Neural progenitor cell (in vitro differentiated cells): ENCODE data around the gene ABCC8.

Experiments used
- EZH2 ChIP-seq: fragments of 200-600 bp; sonication (generic); IDR thresholded peaks from 2 replicates; pipeline ENCODE4 v1.6.1; 2017; ENCODE audit warnings: antibody characterized with exemption, mild to moderate bottlenecking, moderate library complexity
- TF ChIP-seq, protein P1 (sequence below): fragments of 200-600 bp; sonication (generic); IDR thresholded peaks from 2 replicates; pipeline ENCODE4 v1.5.1; 2017; ENCODE audit warnings: antibody characterized with exemption, mild to moderate bottlenecking

- TF ChIP-seq, protein P1, sequence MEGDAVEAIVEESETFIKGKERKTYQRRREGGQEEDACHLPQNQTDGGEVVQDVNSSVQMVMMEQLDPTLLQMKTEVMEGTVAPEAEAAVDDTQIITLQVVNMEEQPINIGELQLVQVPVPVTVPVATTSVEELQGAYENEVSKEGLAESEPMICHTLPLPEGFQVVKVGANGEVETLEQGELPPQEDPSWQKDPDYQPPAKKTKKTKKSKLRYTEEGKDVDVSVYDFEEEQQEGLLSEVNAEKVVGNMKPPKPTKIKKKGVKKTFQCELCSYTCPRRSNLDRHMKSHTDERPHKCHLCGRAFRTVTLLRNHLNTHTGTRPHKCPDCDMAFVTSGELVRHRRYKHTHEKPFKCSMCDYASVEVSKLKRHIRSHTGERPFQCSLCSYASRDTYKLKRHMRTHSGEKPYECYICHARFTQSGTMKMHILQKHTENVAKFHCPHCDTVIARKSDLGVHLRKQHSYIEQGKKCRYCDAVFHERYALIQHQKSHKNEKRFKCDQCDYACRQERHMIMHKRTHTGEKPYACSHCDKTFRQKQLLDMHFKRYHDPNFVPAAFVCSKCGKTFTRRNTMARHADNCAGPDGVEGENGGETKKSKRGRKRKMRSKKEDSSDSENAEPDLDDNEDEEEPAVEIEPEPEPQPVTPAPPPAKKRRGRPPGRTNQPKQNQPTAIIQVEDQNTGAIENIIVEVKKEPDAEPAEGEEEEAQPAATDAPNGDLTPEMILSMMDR = no peak
- TF ChIP-seq EZH2 = no peak
Measured at GRCh38 chr11:17397311-17398002, 79.2 kb downstream of the ABCC8 start.
